Left ventricle myocardium superior (tissue), 1 donor: ENCODE measurements around the gene HMGCS2. TPM values are rescaled to one million over a fixed set of nuclear protein-coding genes. Genes with fewer than 3 reads are reported as not detected.
"Not testable (repeated sequence)": the region's sequence is repeated elsewhere in the genome, so short reads cannot be mapped to it uniquely, and the experiment has no call there.

Experiments
- ATAC-seq: fragments of 200-7000 bp; cut with Tn5 transposase; one replicate; pipeline ENCODE4 v1.9.1; 2020; ENCODE audit warnings: mild to moderate bottlenecking, moderate library complexity
- DNase-seq: peaks from one replicate; pipeline ENCODE4 v3.0.0-alpha.2; 2020
- intact Hi-C: fragments of 100-400 bp; cut with micrococcal nuclease; formaldehyde crosslinking; loops from one replicate; pipeline ENCODE4 v1.11.0; 2022
- total RNA-seq: library from RNA; stranded (reverse); fragmentation: NEBNext Ultra II Directional; extraction: Animal tissue kit (Norgen Biotek cat#: 25700); gene quantifications from one replicate; pipeline ENCODE4 v1.2.1, GENCODE V29; 2021
- donor health status: DM: no; HTN: yes; CAD: no; lungs with severe emphysema.

Gene HMGCS2
- total RNA-seq, 1 donor from 2014 or later: 149 TPM

GRCh38 chr1:119794230-119794875 lies 25.6 kb upstream of the HMGCS2 start:
- ATAC-seq (no peak), DNase-seq (no peak)
- intact Hi-C loops: no loop called here

GRCh38 chr1:119791377-119791776 lies 22.7 kb upstream of the HMGCS2 start:
- intact Hi-C loops: no loop called here
- ATAC-seq (no peak), DNase-seq (no peak)

DNA sequence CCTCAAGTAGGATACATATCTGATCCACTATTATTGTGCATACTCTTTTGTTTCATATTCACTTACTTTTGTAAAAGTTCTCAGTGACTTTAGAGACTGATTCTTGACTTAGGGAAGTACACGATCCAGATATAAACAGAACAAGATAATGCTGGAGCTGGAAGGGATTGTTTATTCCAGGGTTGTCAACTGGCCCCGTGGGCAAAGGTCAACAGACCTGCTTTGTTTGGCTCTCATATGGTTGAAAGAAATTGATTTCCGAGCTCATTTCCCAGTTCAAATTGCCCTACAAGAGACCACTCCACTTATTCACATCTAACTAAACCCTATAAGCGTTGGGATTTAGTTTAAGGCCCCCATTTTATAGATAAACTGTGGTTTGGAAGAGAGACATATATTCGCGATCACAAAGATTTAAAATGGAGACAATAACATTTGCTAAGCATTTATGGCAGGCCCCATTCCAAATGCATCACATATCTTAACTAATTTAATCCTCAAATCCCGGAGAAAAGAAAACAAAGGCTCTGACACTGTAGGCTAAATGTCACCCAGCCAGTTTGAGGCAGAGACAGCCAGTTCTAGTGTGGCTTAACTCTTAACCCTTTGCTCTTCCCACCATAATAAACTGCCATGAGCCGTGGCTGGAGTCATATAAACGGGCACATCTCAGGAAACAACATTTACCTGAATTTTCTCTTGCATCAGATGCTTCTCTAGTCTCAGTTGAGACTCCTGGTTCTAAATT lies 21.9 kb upstream of the HMGCS2 start:
- ATAC-seq: no peak
- DNase-seq: no peak
- intact Hi-C loops: no loop called here

DNA sequence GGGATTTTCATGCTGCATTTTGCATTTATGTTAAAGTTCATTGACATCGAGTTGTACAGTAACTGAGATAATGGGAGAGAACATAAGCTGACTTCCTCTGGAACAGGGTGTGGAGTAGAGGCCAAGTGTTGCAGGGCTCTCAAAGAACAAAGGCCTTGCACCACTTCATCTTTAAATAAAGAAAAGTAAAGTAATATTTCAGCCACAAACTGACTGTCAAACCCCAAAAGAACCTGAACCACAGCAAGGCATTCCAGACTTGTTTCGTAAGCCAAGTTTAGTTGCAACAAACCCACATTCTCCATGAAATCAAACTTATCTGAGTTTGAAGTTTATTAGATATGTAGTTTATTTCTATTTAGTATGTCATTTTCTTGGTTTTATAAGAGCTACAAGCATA lies 19.1 kb upstream of the HMGCS2 start:
- intact Hi-C loops: no loop called here
- ATAC-seq (no peak), DNase-seq (no peak)

- intact Hi-C loops, ATAC-seq, DNase-seq: not testable (repeated sequence)
These were observed 17.9 kb upstream of the HMGCS2 start for GRCh38 chr1:119786473-119787050.

- ATAC-seq, intact Hi-C loops, DNase-seq: not testable (repeated sequence)
These were observed 17.3 kb upstream of the HMGCS2 start for GRCh38 chr1:119786046-119786445.

DNA sequence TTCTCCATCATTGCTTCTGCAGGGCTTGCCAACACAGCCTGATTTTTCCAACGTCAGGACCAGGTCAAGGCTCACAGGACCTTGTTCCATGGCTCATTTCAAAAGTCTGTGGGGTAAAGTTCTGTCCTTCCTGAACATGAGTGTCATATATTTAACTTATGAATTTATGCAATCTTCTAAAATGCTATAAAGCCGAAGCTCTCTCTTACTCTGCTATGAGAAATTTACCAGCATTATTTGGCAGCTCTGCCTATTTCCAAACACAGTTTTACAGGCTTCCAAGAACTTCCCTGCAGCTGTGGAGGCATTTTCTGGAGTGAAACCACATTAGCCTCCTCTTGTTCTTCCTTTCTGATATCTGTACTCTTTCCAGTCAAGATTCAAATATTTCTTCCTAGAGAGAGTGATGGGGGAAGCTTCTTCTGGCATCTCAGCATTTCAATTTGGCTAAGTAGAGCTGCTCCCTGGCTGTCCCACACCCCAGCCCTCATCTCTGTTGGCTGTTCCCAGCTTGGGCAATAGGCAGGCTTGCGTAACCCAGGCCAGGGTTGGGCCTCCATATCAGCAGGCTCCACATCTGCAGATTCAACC lies 15.6 kb upstream of the HMGCS2 start:
- ATAC-seq (peak; percentile 89), DNase-seq (peak; percentile 79)
- intact Hi-C loops: no loop called here

DNA sequence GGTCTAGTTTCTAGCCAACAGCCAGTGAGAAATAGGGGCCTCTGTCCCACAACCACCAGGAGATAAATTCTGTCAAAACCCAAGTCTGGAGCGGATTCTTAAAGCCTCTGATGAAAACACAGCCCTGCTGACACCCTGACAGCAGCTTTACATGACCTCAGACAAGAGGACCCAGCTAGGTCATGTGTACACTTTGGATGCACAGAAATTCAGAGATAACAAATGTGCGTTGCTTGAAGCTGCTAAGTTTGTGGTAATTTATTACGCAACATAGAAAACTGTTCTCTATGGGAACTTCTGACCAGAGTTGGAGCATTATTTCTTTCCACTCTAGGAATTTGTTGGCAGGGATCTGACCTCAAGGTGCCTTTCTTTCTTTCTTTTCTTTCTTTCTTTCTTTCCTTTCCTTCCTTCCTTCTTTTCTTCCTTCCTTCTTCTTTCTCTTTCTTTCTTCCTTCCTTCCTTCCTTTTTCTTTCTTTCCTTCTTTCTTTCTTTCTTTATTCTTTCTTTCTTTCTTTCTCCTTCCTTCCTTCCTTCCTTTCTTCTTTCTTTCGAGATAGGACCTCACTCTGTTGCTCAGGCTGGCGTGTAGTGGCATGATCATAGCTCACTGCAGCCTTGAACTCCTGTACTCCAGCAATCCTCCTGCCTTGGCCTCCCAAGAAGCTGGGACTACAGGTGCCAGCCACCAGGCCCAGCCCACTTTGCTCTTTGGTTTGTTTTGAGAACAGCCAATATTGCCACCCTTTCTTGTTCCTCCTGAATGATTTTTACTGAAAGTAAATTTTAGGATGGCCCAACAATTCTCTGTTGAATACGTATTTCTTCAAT lies 14.9 kb upstream of the HMGCS2 start:
- DNase-seq (no peak), ATAC-seq (peak; percentile 49)
- intact Hi-C loops: no loop called here

GRCh38 chr1:119782631-119783325 lies 14.1 kb upstream of the HMGCS2 start:
- DNase-seq (no peak), ATAC-seq (no peak)
- intact Hi-C loops: no loop called here

- intact Hi-C loops: no loop called here
- no peak for DNase-seq
- no peak for ATAC-seq
These were observed 12.9 kb upstream of the HMGCS2 start for GRCh38 chr1:119781434-119782210.

DNA sequence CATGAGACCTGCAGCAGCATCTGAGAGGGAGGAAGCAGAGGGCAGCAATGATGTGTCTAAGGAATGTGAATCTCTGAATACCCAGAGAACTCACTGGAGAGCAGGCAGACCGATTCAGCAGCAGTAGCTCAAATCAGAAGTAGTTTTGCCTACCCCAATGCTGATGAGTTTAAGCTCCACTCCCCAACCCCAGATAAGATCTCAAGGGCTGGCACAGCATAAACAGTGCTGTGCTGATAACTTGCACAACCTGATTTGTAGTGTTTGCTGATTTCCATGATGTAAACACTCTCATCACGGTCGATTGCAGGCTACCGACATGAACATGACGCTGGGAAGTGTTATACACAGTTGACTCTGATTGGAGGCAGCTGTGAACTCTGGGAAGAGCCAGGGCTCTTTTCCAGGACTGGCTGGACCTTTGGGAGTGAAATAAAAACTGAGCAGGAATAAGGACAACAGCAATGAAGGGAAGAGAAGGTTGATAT lies 11.2 kb upstream of the HMGCS2 start:
- peak; percentile 80 for ATAC-seq
- intact Hi-C loops: no loop called here
- DNase-seq: no peak

- ATAC-seq (no peak), DNase-seq (no peak)
- intact Hi-C loops: no loop called here
These were observed 10.3 kb upstream of the HMGCS2 start for GRCh38 chr1:119778886-119779560.

GRCh38 chr1:119778359-119778758 lies 9.7 kb upstream of the HMGCS2 start:
- intact Hi-C loops: no loop called here
- no peak for DNase-seq
- ATAC-seq: no peak

- intact Hi-C loops: no loop called here
- DNase-seq (no peak), ATAC-seq (no peak)
These were observed 6.2 kb upstream of the HMGCS2 start for GRCh38 chr1:119774746-119775490.

- intact Hi-C loops: no loop called here
- no peak for DNase-seq
- ATAC-seq: peak; percentile 79
These were observed 5.1 kb upstream of the HMGCS2 start for GRCh38 chr1:119773711-119774241.

DNA sequence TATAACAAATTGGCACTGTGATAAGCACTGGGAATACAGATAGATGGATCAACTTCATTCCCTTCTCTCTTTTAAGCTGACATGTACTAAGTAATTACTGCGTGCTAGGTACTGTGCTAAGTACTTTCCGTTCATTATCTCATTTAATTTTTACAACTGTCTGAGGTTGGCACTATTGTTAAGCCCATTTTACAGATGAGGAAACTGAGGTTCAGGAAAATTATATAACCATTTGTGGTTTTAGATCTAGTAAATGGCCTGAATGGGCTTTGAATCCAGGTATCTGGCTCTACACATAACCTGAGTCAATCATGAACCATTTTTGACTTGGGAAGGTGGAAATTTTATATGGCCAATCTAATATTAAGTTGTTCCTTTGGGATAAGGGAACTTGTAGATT lies 3.6 kb upstream of the HMGCS2 start:
- DNase-seq (no peak), ATAC-seq (no peak)
- intact Hi-C loops: no loop called here
